Measurements from ENCODE around the gene SCLY.

DNA sequence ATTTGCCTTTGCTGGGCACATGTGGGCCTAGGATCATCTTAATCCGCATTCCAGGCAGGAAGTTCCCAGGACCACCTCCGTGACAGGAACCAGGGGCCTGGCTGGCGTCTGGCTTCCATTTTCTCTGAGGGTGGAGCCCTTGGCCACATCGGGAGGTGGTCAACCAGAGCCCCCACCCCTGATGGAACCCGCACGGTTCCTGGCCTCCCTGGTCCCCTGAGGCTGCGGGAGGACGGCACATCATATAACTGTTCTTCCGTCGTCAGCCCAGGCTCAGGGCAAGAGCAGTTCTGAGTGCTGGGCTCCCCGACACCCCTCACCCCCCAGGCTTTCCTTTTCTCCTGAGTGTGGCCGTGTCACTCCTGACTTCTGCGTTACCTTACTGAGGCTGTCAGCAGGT is 52.8 kb downstream of the SCLY start:
- TF ChIP-seq EP300 (IDR thresholded peaks at IDR 0.05; ENCODE audit: borderline replicate concordance in 1 of 2, low read depth in 2 of 2, low read length in 2 of 2) (no peak), RBBP5 (IDR thresholded peaks at IDR 0.05; ENCODE audit: borderline replicate concordance, low read depth, low read length) (no peak), CHD1 (IDR thresholded peaks at IDR 0.05; ENCODE audit: low read depth, low read length) (no peak), JUN (IDR thresholded peaks at IDR 0.05; ENCODE audit: low read depth, low read length) (no peak), CBX8 (IDR thresholded peaks at IDR 0.05; ENCODE audit: borderline replicate concordance, low read depth, low read length) (no peak), EGR1 (IDR thresholded peaks at IDR 0.05; ENCODE audit: borderline replicate concordance, low read depth, low read length) (no peak), POLR2A (IDR thresholded peaks at IDR 0.05; ENCODE audit: control extremely low read depth in 1 of 2, low read depth in 2 of 2, low read length in 2 of 2) (no peak), JUND (IDR thresholded peaks at IDR 0.05; ENCODE audit: low read length) (no peak), SRF (IDR thresholded peaks at IDR 0.05; ENCODE audit: low read depth, low read length) (no peak), GTF2F1 (IDR thresholded peaks at IDR 0.05; ENCODE audit: borderline replicate concordance, low read depth, low read length) (no peak)
- TF ChIP-seq, protein P1, sequence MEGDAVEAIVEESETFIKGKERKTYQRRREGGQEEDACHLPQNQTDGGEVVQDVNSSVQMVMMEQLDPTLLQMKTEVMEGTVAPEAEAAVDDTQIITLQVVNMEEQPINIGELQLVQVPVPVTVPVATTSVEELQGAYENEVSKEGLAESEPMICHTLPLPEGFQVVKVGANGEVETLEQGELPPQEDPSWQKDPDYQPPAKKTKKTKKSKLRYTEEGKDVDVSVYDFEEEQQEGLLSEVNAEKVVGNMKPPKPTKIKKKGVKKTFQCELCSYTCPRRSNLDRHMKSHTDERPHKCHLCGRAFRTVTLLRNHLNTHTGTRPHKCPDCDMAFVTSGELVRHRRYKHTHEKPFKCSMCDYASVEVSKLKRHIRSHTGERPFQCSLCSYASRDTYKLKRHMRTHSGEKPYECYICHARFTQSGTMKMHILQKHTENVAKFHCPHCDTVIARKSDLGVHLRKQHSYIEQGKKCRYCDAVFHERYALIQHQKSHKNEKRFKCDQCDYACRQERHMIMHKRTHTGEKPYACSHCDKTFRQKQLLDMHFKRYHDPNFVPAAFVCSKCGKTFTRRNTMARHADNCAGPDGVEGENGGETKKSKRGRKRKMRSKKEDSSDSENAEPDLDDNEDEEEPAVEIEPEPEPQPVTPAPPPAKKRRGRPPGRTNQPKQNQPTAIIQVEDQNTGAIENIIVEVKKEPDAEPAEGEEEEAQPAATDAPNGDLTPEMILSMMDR (IDR thresholded peaks at IDR 0.05; ENCODE audit: control extremely low read depth in 1 of 3, insufficient read depth in 1 of 3, low read depth in 1 of 3, low read length in 3 of 3): no peak
- TF ChIP-seq, protein P2, sequence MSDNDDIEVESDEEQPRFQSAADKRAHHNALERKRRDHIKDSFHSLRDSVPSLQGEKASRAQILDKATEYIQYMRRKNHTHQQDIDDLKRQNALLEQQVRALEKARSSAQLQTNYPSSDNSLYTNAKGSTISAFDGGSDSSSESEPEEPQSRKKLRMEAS (IDR thresholded peaks at IDR 0.05): no peak
- TF ChIP-seq, protein P3, sequence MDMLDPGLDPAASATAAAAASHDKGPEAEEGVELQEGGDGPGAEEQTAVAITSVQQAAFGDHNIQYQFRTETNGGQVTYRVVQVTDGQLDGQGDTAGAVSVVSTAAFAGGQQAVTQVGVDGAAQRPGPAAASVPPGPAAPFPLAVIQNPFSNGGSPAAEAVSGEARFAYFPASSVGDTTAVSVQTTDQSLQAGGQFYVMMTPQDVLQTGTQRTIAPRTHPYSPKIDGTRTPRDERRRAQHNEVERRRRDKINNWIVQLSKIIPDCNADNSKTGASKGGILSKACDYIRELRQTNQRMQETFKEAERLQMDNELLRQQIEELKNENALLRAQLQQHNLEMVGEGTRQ (IDR thresholded peaks at IDR 0.05; ENCODE audit: low read length): no peak
